Hepatocyte (in vitro differentiated cells): ENCODE data around the gene KMT2E.

Experiments
- EZH2 ChIP-seq: fragments of 200-600 bp; sonication (generic); IDR thresholded peaks from 2 replicates; pipeline ENCODE4 v1.6.1; 2016; ENCODE audit warnings: antibody characterized with exemption, mild to moderate bottlenecking, borderline replicate concordance
- EZH2phosphoT487 ChIP-seq: fragments of 200-600 bp; sonication (generic); IDR thresholded peaks from one replicate; pipeline ENCODE4 v1.6.1; 2018; ENCODE audit warnings: antibody characterized with exemption, mild to moderate bottlenecking, low read depth, moderate library complexity; ENCODE audit not compliant: unreplicated experiment, severe bottlenecking
- TF ChIP-seq, protein P1 (sequence below): fragments of 200-600 bp; sonication (generic); IDR thresholded peaks from 2 replicates; pipeline ENCODE4 v1.5.1; 2016; ENCODE audit warnings: antibody characterized with exemption, mild to moderate bottlenecking; ENCODE audit not compliant: poor library complexity

DNA sequence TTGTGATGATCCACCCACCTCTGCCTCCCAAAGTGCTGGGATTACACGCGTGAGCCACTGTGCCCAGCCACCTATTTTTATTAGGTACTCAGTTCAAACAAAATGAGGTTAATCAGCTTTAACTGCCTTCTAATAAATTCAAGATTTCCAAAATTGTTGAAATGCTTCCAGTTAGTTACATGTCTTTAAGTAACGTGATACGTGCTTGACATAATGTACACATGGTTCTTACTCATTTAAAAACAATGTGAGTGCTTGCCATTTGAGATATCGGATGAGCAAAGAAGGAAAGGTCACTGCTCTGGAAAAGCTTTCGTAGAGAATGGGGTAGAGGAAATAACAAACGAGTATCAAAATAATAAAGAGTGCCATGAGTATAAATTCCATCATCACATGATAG is 83.6 kb downstream of the KMT2E start:
- TF ChIP-seq, protein P1, sequence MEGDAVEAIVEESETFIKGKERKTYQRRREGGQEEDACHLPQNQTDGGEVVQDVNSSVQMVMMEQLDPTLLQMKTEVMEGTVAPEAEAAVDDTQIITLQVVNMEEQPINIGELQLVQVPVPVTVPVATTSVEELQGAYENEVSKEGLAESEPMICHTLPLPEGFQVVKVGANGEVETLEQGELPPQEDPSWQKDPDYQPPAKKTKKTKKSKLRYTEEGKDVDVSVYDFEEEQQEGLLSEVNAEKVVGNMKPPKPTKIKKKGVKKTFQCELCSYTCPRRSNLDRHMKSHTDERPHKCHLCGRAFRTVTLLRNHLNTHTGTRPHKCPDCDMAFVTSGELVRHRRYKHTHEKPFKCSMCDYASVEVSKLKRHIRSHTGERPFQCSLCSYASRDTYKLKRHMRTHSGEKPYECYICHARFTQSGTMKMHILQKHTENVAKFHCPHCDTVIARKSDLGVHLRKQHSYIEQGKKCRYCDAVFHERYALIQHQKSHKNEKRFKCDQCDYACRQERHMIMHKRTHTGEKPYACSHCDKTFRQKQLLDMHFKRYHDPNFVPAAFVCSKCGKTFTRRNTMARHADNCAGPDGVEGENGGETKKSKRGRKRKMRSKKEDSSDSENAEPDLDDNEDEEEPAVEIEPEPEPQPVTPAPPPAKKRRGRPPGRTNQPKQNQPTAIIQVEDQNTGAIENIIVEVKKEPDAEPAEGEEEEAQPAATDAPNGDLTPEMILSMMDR: no peak
- TF ChIP-seq EZH2phosphoT487: no peak
- no peak for TF ChIP-seq EZH2
